ENCODE results near the gene TXNDC11. TPM values are rescaled to one million over a fixed set of nuclear protein-coding genes. Genes with fewer than 3 reads are reported as not detected.

TXNDC11 gene
- total RNA-seq, 1 donor from 2014 or later: 38.3 TPM

DNA sequence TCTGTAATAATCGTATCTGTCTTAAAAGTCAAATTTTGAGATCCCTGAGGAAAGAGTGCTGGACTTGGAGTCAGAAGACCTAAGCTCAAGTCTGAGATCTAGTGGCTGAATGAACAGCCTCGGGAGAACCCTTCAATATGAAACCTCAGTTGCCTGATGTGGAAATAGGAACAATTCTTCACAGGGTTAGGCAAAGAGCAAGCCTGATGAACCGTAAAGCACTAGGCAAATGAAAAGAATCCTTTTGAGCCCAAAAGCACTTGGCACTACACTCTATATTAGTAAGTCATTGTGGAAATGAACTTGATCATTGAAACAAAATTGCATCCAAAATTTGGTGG lies 20.2 kb downstream of the TXNDC11 start:
- DNase-seq (ENCODE audit: low read depth): peak; percentile 52

DNA sequence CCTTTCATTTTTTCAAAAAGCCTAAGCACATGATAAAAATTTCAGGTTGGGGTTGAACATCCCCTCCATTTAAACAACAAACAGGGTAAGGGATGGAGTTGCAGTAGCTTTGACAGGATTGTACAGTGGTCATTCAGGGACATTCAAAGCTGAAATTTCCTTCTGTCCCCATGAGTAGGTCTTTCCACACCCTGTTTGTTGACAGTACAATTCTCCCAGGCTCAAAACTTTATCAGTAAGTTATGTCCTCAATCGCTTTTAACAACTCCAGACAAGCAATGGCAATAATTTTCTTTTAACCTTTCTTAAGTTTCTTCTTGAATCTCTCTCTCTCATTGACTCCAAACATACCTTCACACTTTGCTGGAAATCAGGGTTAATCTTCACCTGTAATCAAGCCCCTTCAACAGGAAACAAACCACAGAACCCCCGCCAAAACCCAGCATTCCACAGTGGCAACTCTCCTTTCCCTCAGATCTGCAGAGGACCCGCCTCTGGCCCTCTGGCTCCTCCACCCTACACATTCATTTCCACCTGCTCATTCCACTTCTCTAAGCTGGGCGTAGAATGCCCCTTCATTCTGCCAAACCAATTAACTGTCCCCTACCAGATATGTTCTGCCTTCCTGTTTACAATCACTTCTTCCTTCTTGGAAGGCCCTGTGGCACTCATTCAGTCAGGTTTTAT lies 20.7 kb downstream of the TXNDC11 start:
- DNase-seq (ENCODE audit: low read depth): peak; percentile 43

DNA sequence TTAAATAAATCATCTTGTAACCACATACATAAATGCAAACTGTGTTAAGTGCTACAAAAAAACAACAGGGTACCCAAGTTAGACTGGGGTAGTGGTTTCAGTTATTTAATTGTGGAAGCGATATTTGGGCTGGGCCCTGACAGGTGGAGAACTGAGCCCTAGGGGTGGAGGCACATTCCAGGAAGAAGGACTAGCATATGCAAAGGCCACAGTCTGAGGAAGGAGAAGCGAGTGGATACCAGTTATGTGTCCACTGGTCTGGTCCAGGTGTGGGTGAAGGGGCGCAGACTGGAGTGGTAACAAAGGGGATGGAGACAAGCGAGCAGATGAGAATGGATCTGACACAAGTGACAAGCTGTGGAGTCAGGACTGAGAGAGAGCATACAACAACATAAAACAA lies 22.9 kb downstream of the TXNDC11 start:
- no peak for DNase-seq (ENCODE audit: low read depth)

DNA sequence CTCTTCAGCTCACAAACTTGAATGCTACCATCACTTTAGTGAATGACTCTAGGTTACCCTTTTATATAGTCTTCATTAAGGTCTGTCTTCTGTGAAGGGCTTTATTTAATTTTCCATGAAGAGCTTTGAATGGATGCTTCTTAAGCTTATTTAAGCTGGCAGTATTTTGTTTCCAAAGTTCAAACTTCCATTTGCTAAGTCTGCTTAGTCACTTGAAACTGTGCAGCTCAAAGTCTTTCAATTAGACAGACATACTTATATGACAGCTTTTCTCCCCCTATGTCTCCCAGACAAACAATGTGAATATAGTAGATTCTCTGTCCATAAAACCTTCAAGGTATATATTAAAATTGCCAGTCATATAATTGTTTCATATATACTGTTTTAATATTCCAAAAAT lies 23.5 kb downstream of the TXNDC11 start:
- DNase-seq (ENCODE audit: low read depth): no peak

DNA sequence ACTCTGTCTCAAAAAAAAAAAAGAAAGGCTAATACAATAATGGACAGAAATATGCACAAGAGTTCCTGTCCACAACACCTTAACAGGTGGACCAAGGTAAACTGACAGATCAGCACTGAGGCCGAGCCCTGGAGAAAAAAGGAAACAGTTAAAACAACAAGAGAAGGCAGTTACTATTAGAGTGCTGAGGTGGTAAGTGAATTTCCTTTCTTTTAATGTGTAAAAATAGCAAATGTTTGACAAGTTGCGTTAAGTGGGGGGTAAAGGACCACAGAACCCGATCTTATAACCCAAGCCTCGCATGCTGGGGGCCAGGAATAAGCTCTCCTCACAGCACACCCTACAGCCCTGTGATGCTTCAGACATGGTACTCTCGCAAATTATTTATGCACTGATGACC lies 24.8 kb downstream of the TXNDC11 start:
- DNase-seq (ENCODE audit: low read depth): no peak

DNA sequence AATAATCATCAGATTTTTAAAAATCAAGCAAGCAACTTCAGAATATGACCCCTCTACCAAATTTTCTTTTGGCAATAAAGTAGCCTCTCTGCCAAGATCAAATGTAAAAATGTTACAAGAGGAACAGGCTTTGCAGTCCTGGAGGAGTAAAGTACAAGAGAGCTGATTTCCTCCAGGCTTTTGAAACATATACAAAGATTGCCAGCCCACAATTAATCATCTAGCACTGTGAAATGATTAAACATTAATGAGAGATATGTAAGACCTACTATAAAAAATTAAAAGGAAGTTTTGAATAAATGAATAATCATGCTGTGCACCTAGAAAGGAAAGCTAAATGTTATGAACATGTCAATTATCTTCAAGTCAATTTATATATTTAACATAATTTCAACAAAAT lies 26.3 kb downstream of the TXNDC11 start:
- DNase-seq (ENCODE audit: low read depth): peak; percentile 15

DNA sequence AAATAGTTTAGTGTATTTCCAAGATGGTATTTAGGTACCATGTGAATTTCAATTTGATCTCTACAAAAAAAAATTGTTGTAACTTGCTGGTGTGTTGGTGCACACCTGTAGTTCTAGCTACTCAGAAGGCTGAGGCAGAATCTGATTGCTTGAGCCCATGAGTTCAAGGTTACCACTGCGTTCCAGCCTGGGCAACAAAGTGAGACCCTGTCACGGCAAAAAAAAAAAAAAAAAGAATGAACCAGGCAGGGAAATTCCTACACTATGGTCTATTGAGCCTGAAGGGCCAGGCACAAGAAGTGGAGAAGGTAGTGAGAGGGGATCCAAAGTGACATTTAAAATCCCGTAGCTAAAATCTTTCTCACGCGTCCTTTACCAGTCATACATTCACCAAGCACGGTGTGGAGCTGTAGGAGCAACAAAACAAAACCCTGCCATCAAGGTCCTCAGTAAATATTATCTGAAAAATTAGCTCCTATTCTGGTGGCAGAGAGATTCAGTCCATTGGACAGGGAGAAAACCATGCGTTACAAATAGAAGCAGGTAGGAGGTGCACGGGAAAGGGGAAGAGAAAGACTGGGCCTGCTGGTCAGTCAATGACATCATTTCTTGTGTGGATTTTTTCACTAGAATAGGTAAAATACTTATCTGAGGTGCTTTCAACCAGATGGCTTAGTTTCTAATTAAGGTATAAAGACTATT lies 27.3 kb downstream of the TXNDC11 start:
- DNase-seq (ENCODE audit: low read depth): no peak

DNA sequence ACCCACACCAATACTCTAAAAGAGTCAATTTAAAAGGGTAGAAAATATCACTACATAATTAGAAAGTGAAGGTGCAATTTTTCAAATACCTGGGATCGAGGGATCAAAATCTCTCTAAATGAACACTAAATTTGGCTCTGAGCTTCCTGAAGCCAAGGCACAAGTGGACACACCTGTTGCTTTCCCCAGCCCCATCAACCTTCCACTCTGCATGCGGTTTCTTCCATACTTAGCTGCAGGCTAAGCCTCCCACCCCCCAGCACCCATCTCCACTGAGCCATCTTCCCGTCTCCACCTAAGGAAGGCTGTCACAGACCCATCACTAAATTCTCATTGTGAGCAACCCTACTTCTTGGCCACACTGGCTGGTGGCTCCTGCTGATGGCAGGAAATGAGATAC lies 30.5 kb downstream of the TXNDC11 start:
- DNase-seq (ENCODE audit: low read depth): no peak

DNA sequence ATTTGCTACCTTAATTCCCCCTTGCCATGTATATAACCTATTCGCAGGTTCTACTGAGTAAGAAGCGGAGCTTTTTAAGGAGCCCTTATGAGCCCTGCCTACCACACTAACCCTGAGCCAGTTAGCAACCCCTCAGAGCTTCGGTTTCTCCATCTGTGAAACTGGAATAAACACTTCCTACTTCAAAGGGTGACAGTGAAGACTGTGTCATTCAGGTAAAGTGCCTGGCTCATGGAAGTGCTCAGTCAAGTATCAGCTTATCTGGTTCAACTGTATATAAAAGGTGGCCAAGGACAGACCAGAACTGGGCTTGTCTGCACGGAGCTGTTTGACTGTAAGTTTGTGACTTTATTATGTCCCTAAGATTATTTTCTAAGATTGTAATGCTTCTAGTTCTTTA lies 31.0 kb downstream of the TXNDC11 start:
- no peak for DNase-seq (ENCODE audit: low read depth)

DNA sequence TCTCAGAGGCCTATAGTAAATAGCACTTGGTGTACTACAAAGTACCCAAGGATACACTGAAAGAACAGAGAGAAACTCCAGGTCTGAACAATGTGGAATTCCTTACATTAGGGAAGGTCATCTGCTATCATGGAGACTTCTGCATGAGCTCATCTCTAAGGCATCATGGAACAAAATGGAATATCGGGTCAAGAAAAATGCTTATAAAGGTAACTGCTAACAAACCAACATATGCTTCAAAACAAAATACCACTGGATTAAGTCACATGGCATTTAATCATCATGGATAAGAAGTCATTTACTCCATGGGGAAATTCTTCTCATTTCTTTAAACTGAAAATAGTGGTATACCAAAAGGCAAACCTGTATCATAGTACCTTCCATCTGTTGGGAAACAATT lies 34.2 kb downstream of the TXNDC11 start:
- DNase-seq (ENCODE audit: low read depth): peak; percentile 9

DNA sequence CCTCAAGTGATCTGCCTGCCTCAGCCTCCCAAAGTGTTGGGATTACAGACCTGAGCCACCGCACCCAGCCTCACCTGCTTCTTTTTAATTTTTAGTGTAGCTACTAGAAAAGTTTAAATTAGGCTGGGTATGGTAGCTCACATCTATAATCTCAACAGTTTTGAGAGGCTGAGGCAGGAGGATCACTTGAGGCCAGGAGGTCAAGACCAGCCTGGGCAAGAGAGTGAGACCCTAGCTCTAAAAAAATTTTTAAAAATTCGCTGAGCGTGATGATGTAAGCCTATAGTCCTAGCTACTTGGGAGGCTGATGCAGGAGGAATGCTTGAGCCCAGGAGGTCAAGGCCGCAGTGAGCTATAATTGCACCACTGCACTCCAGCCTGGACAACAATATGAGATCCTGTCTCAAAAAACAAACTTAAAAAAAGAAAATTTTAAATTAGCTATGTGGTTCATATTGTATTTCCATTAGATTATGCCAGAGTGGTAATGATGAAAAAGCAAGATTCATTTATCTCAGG lies 34.9 kb downstream of the TXNDC11 start:
- no peak for DNase-seq (ENCODE audit: low read depth)

DNA sequence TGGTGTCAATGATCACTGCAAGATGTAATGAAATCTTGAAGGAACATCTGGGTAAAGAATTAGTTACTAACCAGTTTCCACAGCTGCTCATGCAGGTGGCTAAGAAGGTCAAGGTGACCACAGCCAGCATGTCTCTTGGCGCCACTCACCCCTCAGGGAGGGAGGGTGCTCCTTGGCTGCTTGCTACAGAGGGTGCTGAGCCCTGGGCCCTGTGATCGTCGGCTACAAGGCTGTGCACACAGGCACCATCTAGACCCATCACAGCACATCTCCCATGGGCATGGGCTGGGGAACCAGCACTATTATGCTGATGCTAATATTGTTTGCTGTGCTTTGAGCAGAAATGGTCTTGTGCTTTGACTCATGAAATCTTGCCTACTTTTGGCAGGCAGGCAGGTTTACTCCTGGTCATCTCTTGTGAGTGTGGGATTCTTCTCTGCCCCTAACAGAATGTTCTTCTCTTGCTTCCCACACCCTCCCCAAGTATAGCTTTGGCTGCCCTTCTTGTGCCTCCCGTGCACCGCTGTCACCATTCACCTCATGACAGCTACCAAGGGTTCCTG lies 36.4 kb downstream of the TXNDC11 start:
- no peak for DNase-seq (ENCODE audit: low read depth)

DNA sequence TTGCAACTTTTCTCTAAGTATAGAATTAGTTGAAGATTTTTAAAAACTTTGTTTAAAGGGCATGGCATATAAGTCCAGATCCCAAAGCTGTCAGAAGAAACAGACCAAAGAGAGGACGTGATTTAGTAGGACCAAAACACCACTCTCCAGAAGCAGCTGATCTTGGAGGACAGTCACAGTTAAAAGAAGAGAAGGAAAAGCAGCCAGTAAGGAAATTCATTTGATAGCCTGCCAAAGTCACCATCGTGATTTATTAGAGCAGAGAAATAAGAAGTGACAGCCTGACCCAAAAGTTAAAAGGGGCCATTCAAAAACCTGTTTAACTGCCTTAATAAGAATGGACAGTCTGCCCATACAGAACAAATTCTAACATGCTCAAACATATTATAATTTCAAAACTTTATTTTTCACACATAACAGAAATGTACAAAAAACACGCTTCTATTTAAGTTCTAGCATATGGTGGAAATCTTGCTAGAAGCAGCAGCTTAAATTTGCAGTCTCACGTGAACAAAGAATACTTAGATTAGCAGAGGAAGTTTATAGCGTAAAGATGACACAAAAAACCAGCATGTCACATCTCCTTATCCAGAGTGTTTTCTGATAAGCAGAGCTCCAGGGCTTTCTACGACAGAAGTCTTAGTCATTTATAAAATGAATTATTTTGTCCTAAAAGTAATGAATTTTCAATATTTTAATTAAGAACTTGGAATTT lies 37.2 kb downstream of the TXNDC11 start:
- DNase-seq (ENCODE audit: low read depth): no peak

DNA sequence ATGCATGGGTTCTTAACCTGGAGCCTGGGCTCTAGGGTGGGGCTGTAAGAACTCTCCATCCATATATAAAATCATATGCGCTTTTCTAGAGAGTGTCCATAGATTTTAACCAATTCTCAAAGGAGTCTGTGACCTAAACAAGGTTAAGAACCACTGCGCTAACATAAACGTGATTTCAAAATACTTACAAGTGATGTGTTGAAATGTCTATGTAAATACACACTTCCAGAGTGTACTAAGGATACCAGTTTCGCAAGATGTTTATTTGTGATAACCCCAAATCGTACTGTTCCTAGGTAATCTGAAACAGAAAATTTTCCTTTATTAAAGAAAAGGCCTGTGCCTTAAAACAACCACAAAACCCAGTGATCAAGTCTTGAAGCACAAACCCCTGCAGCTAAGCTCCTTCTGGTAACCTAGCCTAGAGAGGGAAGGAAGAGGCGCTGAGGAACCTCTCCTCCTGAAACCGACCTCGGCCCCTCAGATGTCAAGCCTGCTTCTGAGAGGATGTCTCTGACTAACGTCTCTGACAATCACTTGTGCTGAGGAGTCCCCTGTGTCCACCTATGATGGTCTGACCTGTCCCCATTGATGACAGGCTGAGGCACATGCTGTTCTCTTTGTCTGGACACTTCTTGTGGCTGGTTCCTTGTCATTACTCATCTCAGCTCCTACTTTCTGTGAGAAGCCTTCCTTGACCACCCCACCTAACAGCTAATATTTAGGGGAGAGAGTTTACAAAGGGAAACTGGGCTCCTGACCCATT lies 42.2 kb downstream of the TXNDC11 start:
- no peak for DNase-seq (ENCODE audit: low read depth)

DNA sequence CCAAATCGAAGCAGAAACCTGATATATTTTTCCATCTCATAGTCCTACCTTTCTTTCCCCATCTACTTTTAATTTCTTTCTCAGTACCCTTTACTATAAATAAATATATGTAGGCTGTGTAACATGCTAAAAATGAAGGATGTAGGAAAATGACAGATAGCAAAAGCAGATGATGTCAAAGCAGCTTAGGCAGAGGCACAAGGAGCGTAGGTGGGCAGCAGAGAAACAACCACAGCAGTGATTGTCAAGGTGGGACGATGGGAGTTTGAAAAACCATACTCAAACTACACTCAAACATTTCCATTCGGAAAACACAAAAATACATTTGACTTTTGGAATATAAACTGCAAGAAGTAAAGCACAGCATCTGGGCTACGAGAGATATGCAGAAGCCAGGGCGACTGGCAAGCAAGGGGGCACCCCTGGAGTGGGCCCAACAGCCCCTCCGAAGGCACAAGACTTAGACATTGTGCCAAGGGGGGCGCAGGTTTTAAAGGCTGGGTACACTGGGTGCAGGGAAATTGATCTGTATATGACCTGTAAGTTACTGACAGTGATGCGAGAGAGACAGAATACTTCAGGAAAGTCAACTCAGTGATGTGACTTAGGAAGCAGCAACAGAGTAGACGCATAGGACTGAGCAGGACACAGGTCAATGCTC lies 43.3 kb downstream of the TXNDC11 start:
- DNase-seq (ENCODE audit: low read depth): no peak

DNA sequence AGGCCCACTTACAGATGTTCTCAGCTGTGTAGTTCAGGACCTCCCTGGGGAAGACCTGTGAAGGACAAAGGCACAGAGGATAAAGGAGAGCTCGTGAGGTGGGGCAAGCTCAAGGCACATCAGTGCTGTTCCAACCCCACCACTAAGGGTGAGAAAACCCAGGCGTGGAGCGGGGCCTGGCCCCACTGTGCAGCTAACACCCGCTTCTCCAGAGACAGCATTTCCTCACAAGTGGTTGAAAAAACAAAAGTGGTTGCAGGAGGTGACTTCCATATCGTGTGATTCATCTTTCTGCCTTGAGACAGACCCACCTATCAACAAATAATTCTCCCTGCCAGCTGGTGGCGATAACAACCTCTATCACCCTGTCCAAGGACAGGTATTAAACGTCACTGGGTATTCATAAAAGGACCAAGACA lies 44.4 kb downstream of the TXNDC11 start:
- DNase-seq (ENCODE audit: low read depth): peak; percentile 56

DNA sequence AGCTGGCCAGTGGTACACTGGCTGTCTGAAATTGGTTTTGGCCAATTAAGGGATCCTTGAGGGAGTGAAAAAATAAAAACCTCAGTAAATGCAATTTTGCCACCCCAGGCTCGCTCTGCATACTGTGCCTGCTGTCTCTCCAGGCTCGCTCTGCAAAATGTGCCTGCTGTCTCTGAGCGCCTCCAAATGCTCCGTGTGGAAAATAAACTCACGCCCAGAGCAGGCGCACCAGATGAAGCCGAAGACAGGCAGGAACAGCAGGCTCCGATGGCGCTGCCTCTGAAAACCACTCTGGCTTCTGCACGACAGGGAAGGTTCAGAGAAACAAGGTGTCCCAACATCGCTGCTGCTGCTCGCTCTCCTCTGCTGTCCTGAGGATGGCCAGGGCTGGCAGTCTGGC lies 45.3 kb downstream of the TXNDC11 start:
- no peak for DNase-seq (ENCODE audit: low read depth)

DNA sequence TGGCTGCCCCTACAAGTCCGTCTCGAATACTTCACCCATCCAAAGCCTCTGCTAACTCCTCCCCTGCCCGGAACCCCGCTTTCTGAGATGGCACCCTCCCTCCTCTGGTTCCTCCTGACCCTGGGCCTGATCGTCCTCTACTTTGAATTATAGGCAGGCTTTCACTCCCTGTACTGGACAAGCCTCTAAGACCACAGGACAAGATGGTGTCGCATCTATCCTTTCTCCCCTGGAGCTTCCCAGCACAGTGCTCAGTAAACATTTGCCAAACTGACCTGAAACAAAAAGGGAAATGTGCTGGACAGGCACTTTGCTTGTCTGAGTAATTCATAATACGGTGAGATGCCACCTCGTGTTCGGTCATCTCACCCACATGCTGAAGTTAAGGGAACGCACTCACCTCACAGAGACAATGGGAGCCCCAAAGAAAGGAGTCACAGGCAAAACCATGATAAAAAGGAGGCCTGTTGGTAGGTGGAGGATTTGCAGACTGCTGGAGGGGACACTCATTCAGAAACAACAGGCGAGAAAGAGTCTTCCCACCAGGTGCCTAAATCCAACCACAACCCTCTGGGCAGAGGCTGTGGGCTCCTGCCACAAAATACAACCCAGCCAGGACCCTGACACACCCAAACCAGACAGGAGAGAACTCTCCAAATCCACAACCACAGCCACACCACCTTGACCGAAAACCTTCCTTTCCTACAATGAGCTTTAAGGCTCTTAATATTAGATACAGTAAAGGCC lies 46.2 kb downstream of the TXNDC11 start:
- no peak for DNase-seq (ENCODE audit: low read depth)

DNA sequence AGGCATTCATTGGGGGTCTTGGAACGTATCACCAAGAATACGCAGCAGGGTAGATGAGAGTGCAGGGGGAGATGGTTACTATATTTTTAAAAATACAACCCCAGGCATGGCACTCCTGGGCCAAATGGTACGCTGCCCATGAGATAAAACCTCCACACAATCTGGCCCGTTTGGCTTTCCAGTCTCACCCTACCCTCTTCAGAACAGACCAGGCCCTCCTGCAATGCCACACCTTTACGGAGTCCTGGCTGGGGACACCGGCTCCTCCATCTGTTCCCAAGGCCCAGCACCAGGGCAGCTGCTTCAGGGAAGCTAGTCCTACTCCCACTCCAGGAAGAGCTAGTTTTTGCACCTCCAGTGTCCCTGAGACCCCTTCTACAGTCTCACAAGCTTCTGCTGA lies 50.0 kb downstream of the TXNDC11 start:
- no peak for DNase-seq (ENCODE audit: low read depth)

DNA sequence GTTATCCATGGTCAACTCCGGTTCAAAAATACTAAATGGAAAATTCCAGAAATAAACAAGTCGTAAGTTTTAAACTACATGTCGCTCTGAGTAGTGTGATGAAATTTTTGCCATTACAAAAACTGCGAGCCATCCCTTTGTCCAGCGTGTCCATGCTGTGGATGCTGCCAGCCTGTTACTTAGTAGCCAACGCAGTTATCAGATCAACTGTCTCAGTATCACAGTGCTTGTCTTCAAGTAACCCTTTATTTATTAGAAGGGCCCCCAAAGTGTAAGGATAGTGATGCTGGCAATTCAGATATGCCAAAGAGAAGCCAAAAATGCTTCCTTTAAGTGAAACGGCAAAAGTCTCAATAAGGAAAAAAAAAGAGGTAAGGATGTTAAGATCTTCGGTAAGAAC lies 50.5 kb downstream of the TXNDC11 start:
- DNase-seq (ENCODE audit: low read depth): no peak

DNA sequence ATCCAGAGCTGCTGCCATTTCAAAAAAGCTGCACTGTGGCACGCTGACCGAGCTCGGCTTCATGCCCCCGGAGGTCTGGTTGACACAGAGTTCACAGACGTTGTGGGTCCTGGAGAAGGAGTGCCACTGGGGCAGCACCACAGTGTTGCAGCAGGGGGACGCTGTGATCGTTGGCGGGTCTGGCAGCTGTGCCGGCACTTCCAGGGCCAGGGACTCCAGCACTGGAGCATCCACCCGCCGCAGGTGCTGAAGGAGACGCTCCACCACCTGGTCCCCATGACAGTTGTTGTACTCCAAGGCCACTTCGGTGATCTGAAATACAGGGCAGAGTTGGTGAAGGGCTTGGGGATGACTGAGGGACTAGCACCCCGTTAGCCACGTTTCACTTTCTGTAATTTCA lies 50.9 kb downstream of the TXNDC11 start:
- no peak for DNase-seq (ENCODE audit: low read depth)

Measured in renal cortical epithelial cell (primary cell).